Forelimb muscle (tissue), 1 donor: ENCODE measurements around the gene MCIDAS. TPM values are rescaled to one million over a fixed set of nuclear protein-coding genes. Genes with fewer than 3 reads are reported as not detected.

Experiments
- polyA plus RNA-seq: library from polyadenylated mRNA; unstranded; fragments of 120-200 nt; gene quantifications from one replicate; pipeline ENCODE4 v1.2.1, GENCODE V29; 2013; ENCODE audit not compliant: insufficient read length

MCIDAS gene
- polyA plus RNA-seq, 1 donor = not detected

Other genes starting within 250 kb of the MCIDAS start
- 1.7 TPM for gene ESM1, start 241.7 kb downstream of the MCIDAS start, polyA plus RNA-seq
- 0.16 TPM for gene GZMK, start 203.1 kb downstream of the MCIDAS start, polyA plus RNA-seq
- gene GZMA, start 124.7 kb downstream of the MCIDAS start, polyA plus RNA-seq = 0.67 TPM
- gene GPX8, start 67.1 kb downstream of the MCIDAS start, polyA plus RNA-seq = 48.7 TPM
- gene CDC20B, start 54.1 kb downstream of the MCIDAS start, polyA plus RNA-seq = not detected
- gene CCNO, start 6.3 kb upstream of the MCIDAS start, polyA plus RNA-seq = not detected
- gene DHX29, start 80.4 kb upstream of the MCIDAS start, polyA plus RNA-seq = 26.6 TPM
- gene MTREX, start 80.7 kb upstream of the MCIDAS start, polyA plus RNA-seq = 66.8 TPM